HG03520 (cell line): Measurements from ENCODE around the gene LRP1B.
"Not testable (repeated sequence)": the region's sequence is repeated elsewhere in the genome, so short reads cannot be mapped to it uniquely, and the experiment has no call there.

ENCODE experiments used
- ATAC-seq: cut with Tn5 transposase; IDR thresholded peaks from one replicate; pipeline ENCODE4 v1.9.1; 2021; ENCODE audit warnings: mild to moderate bottlenecking, moderate library complexity; ENCODE audit not compliant: unreplicated experiment

The LRP1B gene

DNA sequence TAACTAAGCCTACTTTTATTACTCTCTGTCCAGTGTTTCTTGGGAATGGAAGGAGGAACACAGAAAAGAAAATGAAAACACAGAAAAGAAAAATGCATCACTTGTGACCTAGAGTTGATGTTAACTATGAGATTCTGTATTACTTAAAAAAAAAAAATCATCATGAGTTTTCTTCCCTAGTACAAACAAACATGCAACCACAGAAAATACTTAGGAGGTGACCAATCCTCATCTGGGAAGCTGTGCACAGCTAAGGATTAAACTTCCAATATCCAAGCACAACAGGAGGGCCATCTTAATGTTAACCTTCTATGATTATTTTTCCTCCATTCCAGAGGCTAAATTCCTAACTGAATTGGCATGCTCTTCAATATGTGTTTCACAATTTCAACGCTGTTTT, 1140.4 kb downstream of the LRP1B start:
- no peak for ATAC-seq

DNA sequence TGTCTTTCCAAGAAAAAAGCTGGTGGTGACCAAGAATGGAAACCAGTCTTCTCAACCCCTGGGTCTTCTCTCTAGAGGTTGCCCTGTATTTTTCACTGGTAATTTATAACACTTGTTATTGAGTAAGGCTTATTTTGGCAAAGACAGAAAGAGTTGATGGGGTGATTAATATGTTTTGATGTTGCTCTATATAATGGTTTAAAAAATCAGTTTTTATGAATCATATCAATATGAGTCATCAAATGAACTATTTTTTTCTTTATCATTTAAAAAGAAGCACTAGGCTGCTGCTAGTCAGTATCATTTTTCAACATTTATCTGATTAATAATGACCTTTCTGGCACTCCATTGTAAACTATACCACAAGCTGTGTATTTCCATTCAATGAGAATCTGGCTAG, 1142.2 kb downstream of the LRP1B start:
- no peak for ATAC-seq

DNA sequence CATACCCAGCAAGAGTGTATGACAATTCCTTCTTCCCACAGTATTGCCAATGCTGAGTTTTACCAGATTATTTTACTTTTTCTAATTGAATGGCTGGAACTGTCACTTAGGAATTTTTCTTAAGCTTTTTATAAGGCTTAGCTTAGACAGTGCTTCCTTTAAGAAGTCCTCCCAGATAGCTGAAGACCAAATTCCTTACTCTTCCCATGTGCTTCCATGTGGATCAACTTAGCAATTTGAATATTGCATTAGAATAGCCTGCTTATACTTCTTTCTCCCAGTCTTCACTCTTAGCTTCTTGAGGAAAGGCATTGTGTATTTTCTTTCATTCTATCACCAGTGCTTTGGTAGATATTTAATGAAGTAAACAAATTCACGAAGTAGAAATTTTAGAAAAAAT, 1144.4 kb downstream of the LRP1B start:
- ATAC-seq, result no peak

DNA sequence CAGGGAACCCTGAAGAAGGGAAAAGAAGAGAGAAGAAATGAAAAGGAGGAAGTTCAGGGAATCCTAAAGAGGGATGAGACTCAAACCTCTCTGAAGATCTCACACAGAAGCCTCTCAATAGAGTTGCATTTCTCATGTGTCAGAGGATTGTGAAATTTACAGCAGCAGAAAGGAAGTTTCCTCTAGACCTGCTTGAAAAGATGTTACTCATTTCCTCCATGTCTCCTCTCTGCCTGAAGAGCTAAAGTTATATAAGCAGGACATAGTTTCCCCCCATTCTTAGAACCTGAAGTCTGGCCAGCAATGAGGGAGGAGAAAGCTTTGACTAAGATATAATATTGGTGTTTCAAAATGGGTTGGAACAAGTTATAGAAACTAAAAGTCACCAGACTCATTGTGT, 1155.6 kb downstream of the LRP1B start:
- no peak for ATAC-seq

DNA sequence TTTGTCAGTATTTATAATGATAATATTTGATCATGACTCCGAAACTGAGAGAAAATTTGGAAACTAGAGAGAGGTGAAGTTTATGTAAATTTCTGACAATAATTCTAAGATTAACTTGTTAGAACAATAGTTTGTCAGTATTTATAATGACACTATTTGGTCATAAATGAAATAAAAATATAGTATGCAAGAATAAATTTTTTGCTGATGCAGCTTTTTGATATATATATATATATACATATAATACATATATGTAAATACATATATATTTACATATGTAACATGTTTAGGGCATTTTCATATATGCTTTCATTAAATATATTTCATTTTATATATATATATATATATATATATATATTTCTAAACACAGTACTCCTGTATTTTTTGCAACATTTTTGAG, 1158.1 kb downstream of the LRP1B start:
- ATAC-seq, result no peak

DNA sequence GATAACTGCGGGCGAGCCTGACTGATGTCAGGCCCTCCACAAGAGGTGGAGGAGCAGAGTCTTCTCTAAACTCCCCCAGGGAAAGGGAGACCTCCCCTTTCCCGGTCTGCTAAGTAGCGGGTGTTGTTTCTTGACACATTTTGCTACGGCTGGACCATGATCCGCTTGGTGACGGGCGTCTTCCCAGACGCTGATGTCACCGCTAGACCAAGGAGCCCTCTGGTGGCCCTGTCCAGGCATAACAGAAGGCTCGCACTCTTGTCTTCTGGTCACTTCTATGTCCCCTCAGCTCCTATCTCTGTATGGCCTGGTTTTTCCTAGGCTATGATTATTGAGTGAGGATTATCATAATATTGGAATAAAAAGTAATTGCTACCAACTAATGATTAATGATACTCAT, 1166.5 kb downstream of the LRP1B start:
- not testable (repeated sequence) for ATAC-seq

DNA sequence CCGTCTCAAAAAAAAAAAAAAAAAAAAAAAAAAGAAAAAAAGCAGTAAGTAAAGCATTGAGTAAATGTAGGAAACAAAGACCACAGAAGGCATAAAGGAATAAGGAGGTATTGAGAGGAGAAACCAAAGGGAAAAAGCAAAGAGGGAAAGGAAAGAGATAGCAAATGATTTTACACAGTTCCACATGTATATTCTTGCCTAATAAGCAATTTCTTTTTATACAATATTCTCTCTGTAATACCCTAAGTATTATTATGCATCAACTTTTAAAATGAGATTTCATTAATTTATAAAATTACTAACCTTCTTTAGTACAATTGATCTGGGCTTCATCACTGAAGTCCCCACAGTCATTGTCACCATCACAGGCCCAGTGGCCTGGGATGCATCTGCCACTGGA, 1180.9 kb downstream of the LRP1B start:
- ATAC-seq, result no peak

DNA sequence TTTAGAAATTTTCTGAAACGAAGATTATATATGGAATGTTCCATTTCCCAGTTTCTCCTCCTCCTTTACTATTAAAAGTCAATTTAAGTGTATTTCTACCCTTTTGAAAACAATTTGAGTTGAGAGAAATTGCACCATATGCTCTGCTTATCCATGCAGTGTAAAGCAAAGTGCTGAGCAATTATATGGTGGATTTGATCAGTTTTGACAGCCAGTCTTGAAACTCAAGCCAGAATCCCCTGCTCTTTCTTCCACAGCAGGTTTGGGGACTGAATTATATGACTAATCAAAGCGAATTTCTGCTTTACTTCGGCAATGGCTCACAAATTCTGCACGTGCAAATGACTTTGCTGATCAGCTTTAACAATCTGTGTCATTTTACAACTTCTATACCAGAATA, 1183.6 kb downstream of the LRP1B start:
- no peak for ATAC-seq

DNA sequence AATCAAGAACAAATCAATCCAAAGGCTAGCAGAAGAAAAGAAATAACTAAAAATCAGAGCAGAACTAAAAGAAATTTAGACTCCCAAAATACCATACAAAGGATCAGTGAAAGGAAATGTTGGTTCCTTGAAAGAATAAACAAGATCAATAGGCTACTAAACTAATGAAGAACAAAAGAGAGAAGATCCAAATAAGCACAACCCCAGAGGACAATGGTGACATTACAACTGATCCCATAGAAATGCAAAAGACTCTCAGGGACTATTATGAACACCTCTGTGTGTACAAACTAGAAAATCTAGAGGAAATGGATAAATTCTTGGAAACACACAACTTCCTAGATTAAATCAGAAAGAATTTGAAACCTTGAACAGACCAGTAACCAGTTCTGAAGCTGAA, 1186.9 kb downstream of the LRP1B start:
- ATAC-seq, result no peak

DNA sequence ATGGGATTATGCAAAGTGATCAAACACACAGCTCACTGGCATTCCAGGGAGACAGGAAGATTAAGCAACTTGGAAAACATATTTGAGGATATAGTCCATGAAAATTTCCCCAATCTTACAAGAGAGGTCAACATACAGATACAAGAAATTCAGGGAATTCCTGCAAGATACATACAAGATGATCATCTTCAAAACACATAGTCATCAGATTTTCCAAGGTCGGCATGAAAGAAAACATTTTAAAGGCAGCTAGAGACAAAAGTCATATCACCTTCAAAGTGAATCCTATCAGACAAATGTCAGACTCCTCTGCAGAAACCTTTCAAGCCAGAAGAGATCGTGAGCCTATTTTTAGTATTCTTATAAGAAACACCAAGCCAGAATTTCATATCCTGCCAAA, 1188.5 kb downstream of the LRP1B start:
- ATAC-seq, result no peak

DNA sequence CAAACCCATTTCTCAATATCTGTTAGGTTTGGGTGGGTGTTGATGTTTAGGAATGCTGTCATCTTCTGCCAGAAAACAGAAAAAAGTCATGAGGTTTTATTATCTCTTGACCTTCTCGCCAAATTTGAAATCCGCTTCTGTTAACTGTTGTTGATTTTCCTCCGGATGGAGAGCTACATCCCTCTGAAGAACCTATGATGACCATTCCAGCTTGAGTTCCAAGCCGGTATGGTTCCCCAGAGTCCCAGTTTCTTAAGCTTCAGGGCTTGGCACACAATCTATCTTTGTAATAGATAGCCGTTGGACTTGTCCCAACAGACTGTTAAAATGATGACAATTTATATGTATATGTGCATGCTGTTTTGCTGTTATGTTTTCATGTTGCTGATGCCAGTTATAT, 1201.0 kb downstream of the LRP1B start:
- ATAC-seq, result no peak

DNA sequence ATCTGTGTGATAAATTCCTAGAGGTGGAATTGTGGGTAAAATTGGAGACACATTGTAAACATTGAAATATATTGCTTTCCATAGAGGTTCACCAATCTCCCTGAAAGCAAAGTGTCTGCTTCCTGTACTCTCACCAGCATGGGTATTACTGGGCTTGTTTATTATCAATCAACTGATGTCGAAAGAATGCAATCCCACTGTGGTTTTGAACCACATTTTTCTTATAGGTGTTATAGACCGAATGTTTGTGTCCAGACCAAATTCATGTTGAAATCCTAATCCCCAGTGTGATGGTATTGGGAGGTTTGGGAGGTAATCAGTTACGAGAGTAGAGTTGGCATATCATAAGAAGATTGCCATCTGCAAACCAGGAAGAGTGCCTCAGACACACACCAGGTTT, 1212.4 kb downstream of the LRP1B start:
- ATAC-seq, result no peak

DNA sequence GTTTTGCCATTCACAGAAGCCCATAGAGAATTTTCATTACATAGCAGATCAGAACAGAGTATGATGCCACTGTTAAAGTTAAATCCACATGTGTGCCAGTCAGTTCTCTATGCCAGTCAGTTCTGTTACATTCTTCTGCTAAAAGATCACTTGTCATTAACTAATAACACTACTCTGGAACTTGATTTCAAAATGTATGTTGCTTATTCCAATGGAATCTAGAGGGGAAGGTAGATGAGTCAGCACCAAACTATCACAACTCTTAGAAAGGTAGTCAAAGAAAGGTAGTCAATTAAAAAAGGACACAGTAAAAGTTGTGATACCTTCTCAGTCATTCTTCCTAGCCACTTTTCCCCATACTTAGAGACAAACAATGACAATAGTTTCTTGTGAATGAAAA, 1214.4 kb downstream of the LRP1B start:
- no peak for ATAC-seq

DNA sequence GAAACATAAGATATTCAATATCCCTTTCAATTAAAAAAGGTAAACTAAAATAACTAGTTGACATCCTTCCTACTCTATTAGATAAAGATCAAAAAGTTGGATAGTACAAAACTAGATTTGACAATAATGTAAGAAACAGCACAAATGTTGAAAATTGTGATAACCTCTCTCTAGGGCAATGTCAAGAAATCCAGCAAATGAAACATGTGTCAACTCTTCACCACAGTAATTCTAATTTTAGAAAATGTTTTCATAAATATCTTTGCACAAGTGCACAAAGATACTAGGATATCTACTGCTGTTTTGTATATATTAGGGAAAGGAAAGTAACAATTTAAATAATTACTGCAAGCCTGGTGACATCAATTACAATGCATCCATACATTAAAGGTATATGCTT, 1220.1 kb downstream of the LRP1B start:
- no peak for ATAC-seq

DNA sequence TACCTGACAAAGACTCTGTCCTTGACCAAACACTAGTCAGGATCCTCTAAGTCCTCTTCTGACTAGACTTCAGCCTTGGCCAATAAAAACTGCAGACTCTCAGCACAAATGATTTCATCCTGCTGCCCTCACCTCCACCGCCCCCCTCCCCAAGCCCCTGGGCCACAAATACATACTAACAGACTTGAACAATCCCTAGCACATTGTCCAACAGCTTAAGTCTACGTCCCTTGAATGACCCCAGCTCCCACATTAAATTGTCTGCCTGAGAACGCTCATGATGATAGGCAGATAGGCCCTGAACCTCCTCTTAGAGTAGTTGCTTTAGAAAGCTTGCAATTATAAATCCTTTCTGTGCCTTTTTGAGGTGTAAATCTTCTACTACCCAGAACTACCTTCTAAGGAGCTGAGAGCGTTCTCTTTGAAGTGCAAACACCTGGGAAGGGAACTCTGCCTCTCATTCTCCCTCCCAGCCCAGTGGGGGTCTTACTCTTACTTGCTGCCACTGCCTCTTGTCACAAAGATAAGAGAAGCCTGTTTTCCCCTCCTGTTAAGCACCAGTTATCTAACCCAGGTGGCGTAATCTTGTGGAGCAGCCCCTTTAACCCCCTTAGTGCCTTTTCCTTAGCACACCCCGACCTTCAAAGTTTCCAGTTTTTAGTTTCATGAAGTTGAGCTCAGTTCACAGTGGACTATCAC, 1225.6 kb downstream of the LRP1B start:
- no peak for ATAC-seq

DNA sequence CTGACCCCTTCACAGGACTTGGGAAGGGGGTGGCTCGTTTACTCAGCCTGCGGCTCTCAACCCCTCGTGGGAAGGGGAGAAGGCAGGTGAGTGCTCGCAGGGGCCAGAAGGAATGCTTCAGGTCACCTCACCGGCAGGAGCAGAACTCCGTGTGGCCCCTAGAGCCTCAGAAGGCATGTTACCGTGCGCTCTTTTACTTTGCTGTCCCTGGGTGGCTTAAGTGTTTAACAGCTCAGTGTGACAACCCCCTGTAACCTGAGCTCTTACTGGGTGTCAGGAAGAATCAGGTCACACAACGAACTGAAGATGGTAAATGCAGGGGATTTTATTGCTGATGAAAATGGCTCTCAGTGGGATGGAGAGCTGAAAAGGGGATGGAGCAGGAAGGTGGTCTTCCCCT, 1235.4 kb downstream of the LRP1B start:
- ATAC-seq, result no peak

DNA sequence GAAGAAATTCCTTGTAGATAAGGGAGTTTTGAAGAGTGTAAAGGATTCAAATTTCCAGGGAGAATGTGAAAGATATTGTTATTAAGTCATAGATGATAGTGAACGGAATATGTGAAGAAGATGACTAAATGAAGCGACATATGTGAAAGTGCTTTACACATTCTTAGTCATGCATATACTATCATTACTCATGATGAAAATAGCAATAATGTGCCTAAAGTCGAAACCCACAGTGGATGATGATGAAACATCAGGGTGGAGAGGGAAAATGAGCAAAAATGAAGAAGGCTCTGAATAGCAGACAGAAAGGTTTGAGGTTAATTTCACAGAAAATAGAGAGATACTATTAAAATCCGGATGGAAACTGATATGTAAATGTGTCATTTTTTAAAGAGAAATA, 1237.1 kb downstream of the LRP1B start:
- ATAC-seq, result no peak

DNA sequence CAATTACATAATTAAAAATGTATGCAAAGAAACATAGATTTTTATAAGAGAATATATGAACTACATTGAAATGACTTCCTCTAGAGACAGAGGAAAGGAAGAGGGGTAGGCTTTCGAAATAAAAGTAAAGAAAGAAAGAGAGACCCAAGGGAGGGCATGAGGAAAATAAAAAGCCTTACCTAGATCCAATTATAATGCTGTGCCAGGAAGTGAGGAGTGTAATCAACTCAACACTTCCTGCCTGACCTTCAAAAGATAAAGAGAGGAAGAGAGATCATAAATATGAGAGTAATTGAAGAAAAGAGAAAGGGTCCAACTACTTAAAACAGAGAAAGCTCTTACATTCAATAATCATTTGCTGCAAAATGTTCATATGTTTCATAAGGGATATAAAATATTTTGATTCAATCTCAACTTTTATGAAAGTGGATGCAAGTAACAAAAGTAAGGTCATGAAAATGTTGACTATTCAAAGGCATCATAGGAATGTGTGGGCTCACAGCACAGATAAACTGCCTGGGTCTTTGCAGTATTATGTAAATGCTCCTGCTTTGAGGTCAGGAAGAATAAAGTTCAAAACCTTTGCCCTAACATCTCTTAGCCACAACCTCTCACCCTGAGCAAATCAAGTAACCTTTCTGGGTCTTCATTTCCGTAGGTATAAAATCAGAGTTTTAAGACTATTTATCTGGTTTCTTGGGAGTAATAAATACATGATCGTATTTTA, 1237.7 kb downstream of the LRP1B start:
- ATAC-seq, result no peak

DNA sequence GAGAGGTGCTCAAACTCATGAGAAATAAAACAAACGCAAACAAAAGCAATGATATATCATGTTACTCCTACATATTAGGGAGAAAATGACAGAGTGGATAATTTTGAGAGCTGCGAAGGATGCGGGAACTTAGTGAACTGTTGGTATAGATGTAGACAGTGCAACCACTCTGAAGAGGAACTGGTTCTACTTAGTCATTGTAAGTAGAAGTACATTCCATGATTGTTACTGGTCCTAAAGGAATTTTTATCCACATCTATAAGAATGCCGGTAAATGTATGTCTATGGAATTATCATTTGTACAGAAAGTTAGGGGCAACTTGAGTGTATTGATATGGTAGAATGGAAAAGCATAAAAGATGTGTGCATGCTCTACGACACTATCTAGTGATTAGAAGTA, 1238.4 kb downstream of the LRP1B start:
- no peak for ATAC-seq

DNA sequence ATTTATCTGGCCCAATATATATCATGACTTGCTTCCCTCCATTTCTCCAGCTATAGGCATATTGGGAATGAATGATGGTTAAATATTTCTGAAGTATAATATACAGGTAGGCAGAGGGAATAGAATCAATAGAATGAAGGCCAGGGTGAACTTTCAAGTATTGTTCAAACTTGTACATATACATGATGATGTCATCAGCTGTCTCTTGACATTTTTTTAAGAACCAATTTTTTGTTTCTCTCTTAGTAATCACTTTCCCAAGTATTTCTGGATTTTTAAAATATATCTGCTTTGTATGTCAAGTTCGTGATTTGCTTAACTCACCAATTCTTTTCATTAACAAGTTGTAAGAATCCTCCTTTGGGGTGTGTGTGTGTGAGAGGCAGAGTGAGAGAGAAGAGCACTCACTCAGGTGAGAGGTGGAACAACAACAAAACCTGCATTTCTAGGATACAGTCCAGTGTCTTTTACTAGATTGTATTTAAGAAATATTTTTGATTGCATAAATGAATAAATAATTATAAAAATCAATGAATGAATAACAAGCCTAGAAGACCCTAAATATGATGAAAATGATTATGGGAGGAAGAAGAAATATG, 1239.1 kb downstream of the LRP1B start:
- no peak for ATAC-seq

DNA sequence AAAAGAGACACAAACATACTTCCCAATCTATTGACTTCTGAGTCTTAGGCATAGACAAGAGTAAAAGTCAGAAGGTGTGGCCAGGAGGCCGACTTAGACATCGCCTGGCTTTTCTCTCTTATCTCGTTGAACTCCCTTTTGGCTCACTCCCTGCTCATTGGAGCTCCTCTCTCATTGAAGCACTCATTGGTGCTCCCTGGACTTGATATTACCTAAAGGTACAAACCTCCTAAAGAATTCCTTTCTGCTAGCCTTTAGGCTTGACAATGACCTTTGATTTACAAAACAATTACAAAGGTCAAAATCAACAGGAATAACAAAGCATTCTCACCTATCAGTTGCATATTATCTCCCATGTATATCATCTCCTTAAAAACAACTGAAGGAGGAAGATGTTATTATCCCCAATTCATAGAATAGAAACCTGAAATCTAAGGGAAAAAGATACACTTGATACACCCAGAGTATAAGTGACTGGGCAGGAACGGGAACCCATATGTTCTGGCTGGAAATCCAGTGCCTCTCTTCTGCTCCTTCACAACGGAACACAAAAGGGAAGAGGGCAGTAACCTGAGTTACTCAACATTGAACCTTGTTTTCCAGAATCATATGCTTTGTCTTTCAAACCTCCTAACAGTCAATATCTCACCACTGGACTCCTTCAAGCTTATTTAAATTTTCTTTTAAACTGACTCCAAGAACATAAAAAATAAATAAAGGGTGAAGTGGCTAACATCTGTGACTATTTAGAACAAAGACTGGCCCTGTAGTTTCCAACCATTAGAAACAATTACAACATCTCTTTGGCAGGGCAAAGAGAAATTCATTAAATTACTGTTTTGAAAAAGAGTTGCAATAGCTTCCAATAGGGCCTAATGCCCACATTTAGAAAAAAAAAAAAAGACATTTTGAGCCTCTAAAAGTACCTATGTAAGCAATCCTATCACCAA, 1247.9 kb downstream of the LRP1B start:
- ATAC-seq, result no peak
